ENCODE measurements around the gene ARRB1.

Gene ARRB1

DNA sequence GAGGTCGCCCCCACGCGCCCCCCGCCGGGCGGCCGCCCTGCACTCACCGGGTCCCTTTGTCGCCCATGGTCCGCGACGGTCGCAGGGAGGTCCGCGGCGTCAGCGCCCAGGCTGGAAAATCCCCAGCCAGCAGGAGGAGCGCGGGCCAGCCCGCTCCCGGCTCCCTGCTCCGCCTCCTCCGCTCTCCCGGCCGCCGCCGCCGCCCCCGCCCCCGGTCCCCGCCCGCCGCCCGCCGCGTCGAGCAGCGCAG is at the start of gene ARRB1:
ARRB1 (minus strand) TSS at position 121 of the 250 bp plus-strand sequence; CDS start at position 67, 54 bp downstream.
- FAIRE-seq (no peak), DNase-seq (ENCODE audit: insufficient read length, low spot score) (no peak)
- TF ChIP-seq POLR2A (IDR thresholded peaks at IDR 0.05; ENCODE audit: low read depth, low read length) = peak; percentile 43; the same call in 1 of the 2 replicates

DNA sequence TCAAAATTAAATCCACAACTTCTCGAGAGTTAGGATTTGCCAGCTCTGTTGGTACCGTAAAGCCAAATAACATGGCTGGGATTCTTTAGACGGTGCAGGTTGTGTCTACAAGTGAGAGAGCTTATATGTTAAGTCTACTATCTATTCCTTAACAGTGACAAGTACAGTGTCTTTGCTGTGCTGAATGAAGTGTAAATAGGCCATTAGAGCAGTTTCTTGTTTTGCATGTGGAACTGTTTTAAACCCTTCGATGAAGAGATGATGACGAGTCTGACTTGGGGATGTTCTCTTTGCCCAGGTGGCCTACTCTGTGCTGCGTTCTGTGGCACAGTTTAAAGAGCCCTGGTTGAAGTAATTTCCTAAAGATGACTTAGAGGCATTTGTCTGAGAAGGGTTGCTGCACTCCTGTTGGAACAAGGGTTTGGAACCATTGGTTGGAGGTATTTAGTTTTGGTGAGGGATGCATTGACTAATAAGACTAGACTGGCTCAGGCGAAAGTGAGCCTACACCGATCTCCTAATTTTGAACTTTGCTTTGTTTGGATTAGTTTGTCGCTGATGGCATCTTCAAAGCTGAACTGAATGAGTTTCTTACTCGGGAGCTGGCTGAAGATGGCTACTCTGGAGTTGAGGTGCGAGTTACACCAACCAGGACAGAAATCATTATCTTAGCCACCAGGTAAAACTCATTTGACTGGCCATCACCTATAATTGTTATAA is 48.8 kb upstream of the ARRB1 start:
- TF ChIP-seq POLR2A (IDR thresholded peaks at IDR 0.05; ENCODE audit: low read depth, low read length) = no peak
- no peak for FAIRE-seq

DNA sequence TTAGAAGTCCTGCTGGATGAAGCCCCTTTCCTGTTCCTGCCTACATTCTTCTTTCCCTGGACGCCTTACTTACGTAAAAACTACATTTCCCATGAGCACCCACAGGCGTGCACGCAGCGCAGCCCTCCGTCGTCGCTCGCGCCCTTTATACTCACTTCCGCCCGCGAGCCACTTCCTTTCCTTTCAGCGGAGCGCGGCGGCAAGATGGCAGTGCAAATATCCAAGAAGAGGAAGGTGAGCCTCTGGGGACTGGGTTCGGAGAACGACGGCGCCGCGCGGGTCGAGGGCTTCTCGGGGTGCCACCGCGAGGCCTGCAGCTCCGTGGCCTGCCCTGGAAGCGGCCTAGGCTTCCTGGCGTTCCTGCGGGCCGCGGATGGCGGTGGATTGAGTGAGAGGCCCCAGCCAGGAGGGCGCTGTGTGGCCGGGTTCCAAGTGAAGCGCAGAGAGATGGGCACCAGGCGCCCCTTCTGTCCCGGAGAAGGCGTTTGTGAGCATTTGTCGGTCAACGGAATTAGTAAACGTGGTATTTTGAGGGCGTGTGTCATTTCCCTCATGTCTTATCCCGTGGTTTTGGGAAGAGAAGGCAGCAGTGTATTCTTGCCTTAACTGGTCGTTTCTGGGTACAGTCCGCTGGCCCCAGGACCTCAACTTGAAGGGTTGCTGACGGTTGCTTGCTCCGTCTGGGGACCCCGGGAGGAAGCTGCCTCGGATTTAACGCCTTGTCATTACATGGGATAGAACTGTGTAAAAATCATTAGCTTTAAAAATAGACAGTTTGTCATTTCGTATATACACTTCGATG is 48.1 kb upstream of the ARRB1 start, which contains the start of gene RPS3:
RPS3 (plus strand) TSS at position 175 of the 802 bp plus-strand sequence; CDS start at position 205, 30 bp downstream.
- DNase-seq (ENCODE audit: insufficient read length, low spot score) (peak; percentile 80), FAIRE-seq (no peak)
- TF ChIP-seq POLR2A (IDR thresholded peaks at IDR 0.05; ENCODE audit: low read depth, low read length) = peak; percentile 96

More for the DNA sequence above, 48.8 kb upstream of the ARRB1 start:
- DNase-seq (ENCODE audit: insufficient read length, low spot score) = no peak

DNA sequence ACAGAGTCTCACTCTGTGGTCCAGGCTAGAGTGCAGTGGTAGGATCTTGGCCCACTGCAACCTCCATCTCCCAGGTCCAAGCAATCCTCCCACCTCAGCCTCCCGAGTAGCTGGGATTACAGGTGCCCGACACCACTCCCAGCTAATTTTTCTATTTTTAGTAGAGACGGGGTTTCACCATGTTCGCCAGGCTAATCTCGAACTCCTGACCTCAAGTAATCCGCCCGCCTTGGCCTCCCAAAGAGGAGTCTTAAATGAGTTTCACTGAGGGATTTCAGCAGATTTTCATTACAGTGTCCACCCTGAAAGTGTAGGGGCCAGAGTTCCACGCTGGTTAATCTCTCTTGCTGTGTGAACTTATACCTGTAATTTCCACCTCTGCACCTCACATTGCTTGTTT is 47.4 kb upstream of the ARRB1 start:
- TF ChIP-seq POLR2A (IDR thresholded peaks at IDR 0.05; ENCODE audit: low read depth, low read length) = no peak
- no peak for DNase-seq (ENCODE audit: insufficient read length, low spot score)
- FAIRE-seq = no peak

DNA sequence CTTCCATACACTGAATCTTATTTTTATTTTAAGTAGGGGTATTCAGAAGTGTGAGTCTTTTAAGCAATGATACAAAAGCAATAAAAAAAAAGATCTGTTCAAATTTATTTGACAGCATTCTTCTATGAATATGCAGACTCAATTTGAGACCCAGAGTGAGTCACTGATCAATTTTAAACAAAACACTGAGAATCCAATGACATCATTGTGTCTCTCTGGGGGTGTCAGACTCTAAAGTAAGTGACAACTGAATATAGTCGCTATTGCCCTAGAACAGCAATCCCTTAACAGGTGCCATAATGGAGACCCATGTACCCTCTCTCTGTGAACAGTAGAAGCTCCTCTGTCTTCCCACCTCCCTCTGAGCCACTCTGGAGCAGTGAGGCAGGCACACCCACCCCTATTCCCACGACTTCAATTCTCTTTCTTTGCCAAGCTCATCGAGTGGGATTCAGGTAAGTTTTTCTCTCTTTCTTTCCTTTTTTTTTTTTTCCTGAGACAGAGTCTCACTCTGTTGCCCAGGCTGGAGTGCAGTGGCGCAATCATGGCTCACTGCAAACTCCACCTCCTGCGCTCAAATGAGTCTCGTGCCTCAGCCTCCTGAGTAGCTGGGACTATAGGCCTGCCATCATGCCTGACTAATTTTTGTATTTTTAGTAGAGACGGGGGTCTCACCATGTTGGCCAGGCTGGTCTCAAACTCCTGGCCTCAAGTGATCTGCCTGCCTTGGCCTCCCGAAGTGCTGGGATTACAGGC is 42.8 kb upstream of the ARRB1 start:
- no peak for FAIRE-seq

DNA sequence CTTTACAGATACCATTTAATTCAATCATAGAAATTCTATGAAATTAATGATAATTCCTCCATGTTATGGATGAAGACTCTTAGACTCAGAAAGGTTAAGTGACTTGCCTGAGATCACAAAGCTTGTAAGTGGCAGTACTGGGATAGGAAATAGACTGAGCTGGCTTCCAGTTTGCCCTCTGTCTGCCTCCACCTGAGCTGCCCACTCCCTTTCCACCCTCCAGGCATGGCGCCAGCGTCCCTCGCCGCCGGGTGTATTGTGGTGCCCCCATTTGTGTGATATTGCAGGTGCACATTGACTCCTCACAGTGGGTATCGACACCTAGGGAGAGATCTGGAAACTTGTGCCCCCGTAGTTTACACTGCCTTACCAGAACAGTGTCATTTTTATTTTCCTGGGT is 38.5 kb upstream of the ARRB1 start:
- FAIRE-seq (no peak), DNase-seq (ENCODE audit: insufficient read length, low spot score) (no peak)
- no peak for TF ChIP-seq POLR2A (IDR thresholded peaks at IDR 0.05; ENCODE audit: low read depth, low read length)

More for the DNA sequence above, 42.8 kb upstream of the ARRB1 start:
- DNase-seq (ENCODE audit: insufficient read length, low spot score) = no peak
- no peak for TF ChIP-seq POLR2A (IDR thresholded peaks at IDR 0.05; ENCODE audit: low read depth, low read length)

DNA sequence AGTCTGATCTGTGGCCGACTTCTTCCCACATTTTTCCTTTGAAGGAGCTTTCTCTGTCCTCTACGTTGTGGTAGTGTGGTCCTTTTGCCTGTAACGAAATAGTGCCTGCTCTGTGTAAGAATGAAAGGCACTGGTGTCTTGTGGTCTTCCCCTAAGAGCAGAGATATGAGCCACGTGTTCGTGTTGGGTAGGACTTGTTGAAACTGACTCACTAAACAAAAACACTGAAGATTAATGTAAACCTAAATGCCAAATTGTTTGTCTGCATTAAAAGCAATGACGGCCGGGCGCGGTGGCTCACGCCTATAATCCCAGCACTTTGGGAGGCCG is 37.8 kb upstream of the ARRB1 start:
- FAIRE-seq (no peak), DNase-seq (ENCODE audit: insufficient read length, low spot score) (no peak)
- TF ChIP-seq POLR2A (IDR thresholded peaks at IDR 0.05; ENCODE audit: low read depth, low read length) = no peak

DNA sequence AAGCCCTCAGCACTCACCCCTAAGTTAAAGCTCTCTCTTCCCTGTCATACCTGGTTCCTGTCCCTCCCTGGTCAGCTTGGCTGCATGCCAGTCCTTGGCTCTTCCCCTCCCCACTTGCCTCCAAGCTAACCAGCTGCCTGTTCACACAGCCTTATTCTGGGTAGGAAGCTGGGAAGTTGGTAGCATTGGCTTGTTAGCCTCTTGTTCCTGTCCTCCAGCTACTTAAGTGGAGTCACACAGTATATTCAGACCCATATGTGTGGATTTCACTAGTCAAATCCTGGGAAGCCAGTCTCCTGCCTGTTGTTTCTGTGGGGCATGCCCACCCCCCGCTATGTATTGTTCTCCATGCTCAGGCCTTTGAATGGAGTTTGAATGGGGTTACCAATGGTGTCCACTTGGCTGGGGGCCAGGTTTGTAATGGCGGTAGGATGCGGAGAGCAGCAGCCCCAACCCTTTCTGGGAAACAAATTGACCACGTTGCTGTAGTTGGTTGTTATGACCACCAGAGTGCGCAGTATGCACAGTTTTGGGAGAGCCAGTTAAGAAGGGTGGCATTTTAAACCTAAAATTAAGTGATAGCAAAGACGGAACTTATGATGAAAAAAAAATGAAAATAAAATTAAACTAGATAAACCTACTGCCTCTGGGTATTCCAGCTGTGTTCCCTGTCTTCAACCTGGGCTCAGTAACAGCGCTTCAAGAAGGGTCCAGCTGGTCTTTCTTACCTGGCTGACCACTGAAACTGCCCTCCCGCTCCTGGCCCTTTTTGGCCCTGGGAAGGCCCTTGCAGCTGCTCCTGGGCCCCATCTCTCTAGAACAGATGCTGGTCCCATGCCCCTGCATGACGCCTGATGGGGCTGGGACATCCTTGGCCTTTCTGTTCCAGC is 37.2 kb upstream of the ARRB1 start:
- TF ChIP-seq POLR2A (IDR thresholded peaks at IDR 0.05; ENCODE audit: low read depth, low read length) = no peak
- peak; percentile 57 for DNase-seq (ENCODE audit: insufficient read length, low spot score)
- no peak for FAIRE-seq

DNA sequence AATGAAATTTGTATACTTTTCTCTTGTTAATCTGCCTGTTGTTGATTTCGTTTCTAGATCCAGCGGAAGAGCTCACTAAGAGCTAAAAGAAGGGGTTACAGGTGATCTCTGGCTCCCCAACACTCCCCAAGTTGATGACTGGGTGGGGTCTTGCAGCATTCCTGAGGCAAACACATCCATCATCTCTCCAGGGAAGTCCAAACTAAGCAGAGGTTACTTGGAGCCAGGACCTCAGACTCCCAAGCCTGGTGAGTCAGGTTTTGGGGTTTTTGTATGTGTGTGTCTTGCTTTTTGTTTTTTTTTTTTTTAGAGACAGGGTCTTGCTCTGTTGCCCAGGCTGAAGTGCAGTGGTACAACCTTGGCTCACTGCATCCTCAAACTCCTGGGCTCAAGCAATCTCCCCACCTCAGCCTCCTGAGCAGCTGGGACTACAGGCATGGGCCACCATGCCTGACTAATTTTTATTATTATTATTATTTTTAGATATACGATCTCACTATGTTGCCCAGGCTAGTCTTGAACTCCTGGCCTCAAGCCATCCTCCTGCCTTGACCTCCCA is 36.4 kb upstream of the ARRB1 start:
- FAIRE-seq (no peak), DNase-seq (ENCODE audit: insufficient read length, low spot score) (no peak)
- no peak for TF ChIP-seq POLR2A (IDR thresholded peaks at IDR 0.05; ENCODE audit: low read depth, low read length)

DNA sequence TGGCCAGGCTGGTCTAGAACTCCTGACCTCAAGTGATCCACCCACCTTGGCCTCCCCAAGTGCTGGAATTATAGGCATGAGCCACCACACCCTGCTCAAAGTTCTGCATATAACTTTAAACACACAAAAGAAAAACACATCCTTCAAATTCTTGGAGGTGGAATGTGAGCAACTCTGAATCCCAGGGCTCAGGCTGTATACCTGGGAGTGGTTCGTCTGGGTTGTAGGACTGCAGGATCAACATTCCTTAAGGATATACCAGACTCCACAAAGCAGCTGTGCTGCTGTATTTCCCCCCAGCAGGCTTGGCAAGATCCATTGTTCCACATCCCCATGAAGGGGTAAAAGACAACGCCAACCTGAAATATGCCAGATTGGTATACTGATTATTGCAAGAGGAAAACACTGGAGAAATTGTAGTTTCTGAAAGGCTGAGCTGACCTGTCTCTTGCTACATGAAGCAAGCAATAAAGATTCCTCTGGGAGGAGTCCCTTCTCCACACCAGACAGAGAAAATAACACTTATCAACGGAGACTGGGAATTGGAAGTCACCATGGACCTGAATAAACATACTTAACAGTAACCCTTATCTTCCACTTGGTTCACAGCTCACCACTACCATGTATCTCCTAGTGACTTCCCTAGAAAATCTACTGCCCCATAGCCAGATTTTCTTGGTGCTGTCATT is 35.6 kb upstream of the ARRB1 start:
- no peak for TF ChIP-seq POLR2A (IDR thresholded peaks at IDR 0.05; ENCODE audit: low read depth, low read length)
- DNase-seq (ENCODE audit: insufficient read length, low spot score) (no peak), FAIRE-seq (no peak)

DNA sequence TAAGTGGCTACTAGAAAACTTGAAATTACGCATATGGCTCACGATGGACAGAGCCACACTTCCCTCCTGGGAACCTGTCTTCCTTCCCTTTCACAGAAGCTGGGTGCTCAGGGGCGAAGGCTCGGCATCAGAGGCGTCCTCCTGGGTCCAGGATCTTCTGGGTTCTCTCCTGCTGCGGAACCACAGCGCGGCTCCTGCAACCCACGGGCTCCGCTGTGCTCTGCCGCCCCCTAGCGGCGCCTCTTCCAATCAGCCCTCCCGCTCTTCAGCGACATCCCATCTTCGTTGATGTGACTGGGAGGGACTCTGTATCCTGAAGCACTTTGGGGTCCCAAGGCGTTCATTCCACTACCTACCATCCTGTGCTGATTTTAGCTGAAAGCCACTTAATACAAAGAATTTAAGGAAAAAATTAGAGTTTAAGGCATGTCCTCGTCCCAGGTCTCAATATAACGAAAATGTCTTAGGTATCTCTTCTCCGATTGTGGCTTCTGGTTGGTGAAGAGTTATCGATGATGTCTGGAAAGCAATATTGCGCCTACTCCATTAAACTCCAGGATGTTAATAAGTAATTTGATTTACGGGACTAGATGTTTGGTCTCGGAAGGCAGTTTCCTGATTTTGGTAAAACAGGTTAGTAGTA is 33.1 kb upstream of the ARRB1 start:
- no peak for FAIRE-seq
- TF ChIP-seq POLR2A (IDR thresholded peaks at IDR 0.05; ENCODE audit: low read depth, low read length) = no peak
- DNase-seq (ENCODE audit: insufficient read length, low spot score) = peak; percentile 81

DNA sequence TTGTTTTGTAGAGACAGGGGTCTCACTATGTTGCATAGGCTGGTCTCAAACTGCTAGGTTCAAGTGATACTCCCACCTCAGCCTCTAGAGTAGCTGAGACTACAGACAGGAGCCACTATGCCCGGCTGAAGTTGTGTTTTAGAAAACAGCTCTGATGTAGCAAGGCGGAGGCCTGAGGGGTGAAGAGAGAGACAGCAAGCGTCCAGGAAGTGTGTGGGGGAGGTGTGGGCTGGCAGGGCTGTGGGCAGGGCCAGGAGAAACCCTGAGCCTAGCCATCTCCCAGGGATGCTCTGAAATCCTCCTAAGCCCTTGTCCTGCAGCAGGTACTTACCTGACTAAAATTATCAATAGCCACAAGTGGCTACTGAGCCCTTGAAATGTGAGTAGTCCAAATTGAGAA is 31.8 kb upstream of the ARRB1 start:
- TF ChIP-seq POLR2A (IDR thresholded peaks at IDR 0.05; ENCODE audit: low read depth, low read length) = no peak
- DNase-seq (ENCODE audit: insufficient read length, low spot score) (peak; percentile 48), FAIRE-seq (no peak)
